ENCODE measurements around the gene ABHD14A. TPM values are rescaled to one million over a fixed set of nuclear protein-coding genes. Genes with fewer than 3 reads are reported as not detected.
A peak's percentile ranks its signal among the peaks of the same experiment; 100 is the strongest.

Gene ABHD14A
- total RNA-seq, 2 donors from 2014 or later: 55.3 to 58.5 TPM

- WGBS: 83% methylated on average over 9 of the region's 9 CpGs
- intact Hi-C loops (cut with DNase I): no loop called here
- H3K4me3 ChIP-seq: no peak overlapping the region
- no peak for TF ChIP-seq CTCF (IDR thresholded peaks at IDR 0.05)
- no peak for TF ChIP-seq POLR2A (IDR thresholded peaks at IDR 0.05)
- no peak for TF ChIP-seq POLR2AphosphoS5 (IDR thresholded peaks at IDR 0.05)
- no peak overlapping the region for H3K27ac ChIP-seq
- no peak for DNase-seq (ENCODE audit: low spot score)
- H3K9me3 ChIP-seq: no peaks in the 10 kb centered on the region
- no peaks in the 10 kb centered on the region for H3K27me3 ChIP-seq (replicated peaks; ENCODE audit: insufficient read depth)
- H3K4me1 ChIP-seq (replicated peaks): peaks cover 9% of the 10 kb centered on the region
- H3K36me3 ChIP-seq: peaks cover 6 to 30% of the 10 kb centered on the region in 2 donors
Observed at GRCh38 chr3:51938780-51939425, 36.0 kb upstream of the ABHD14A start.

- Histone ChIP-seq H3K9me3 (no peaks in the 10 kb centered on the region), H3K4me3 (peak overlapping the region; percentile 60 to 66), H3K4me1 (replicated peaks) (peaks cover 9% of the 10 kb centered on the region), H3K27me3 (replicated peaks; ENCODE audit: insufficient read depth) (no peaks in the 10 kb centered on the region), H3K27ac (no peak overlapping the region), H3K36me3 (peaks cover 6 to 10% of the 10 kb centered on the region in 2 donors)
- intact Hi-C loops (cut with DNase I): loop anchor here (5.0 kb wide), 2 partner anchors 116 to 211 kb away; partner anchors contain the start of genes DUSP7 and POC1A
- DNase-seq (ENCODE audit: low spot score): no peak
- 34% methylated on average over 13 of the region's 13 CpGs for WGBS
- no peak for TF ChIP-seq CTCF (IDR thresholded peaks at IDR 0.05)
Observed at GRCh38 chr3:51940648-51941462, 34.0 kb upstream of the ABHD14A start.

- intact Hi-C loops (cut with DNase I): loop anchor here (5.0 kb wide), 2 partner anchors 116 to 211 kb away; partner anchors contain the start of genes DUSP7 and POC1A
- no peak for TF ChIP-seq CTCF (IDR thresholded peaks at IDR 0.05)
- no peak for TF ChIP-seq POLR2AphosphoS5 (IDR thresholded peaks at IDR 0.05)
- no peak for TF ChIP-seq POLR2A (IDR thresholded peaks at IDR 0.05)
- Histone ChIP-seq H3K36me3 (peaks cover 6 to 8% of the 10 kb centered on the region in 2 donors), H3K27ac (peak overlapping the region in 1 of 2 donors; percentile 41), H3K9me3 (no peaks in the 10 kb centered on the region), H3K4me1 (replicated peaks) (peaks cover 9% of the 10 kb centered on the region), H3K27me3 (replicated peaks; ENCODE audit: insufficient read depth) (no peaks in the 10 kb centered on the region), H3K4me3 (peak overlapping the region; percentile 60 to 66)
- no peak for DNase-seq (ENCODE audit: low spot score)
- under 1% methylated on average over 14 of the region's 20 CpGs for WGBS
Observed at GRCh38 chr3:51941463-51941797, 33.4 kb upstream of the ABHD14A start.

- peak within 1 kb of the TSS; percentile 80 to 87 for H3K27ac ChIP-seq
- H3K9me3 ChIP-seq: no peaks in the 10 kb centered on the region
- intact Hi-C loops (cut with DNase I): loop anchor here (2.0 to 5.0 kb wide), 3 partner anchors 33 to 210 kb away; partner anchors contain the start of genes ABHD14A, ABHD14B, DUSP7 and POC1A
- WGBS: 1% methylated on average over 39 of the region's 67 CpGs
- H3K4me3 ChIP-seq: peak within 1 kb of the TSS; percentile 60 to 66
- TF ChIP-seq CTCF (IDR thresholded peaks at IDR 0.05) (peak; percentile 98 to 100 (median 100)), POLR2AphosphoS5 (IDR thresholded peaks at IDR 0.05) (peak; percentile 98), POLR2A (IDR thresholded peaks at IDR 0.05) (peak; percentile 53)
- peaks cover 9% of the 10 kb centered on the region for H3K4me1 ChIP-seq (replicated peaks)
- peak; percentile 100 for DNase-seq (ENCODE audit: low spot score)
- H3K27me3 ChIP-seq (replicated peaks; ENCODE audit: insufficient read depth): no peaks in the 10 kb centered on the region
- peaks cover 6 to 8% of the 10 kb centered on the region in 2 donors for H3K36me3 ChIP-seq
Observed at GRCh38 chr3:51941798-51942602, 32.9 kb upstream of the ABHD14A start, which contains the start of the genes PARP3 and RRP9. Gene PARP3 (plus strand): TSS chr3:51942363. CDS start chr3:51943356, 993 bp downstream. Gene RRP9 (minus strand): TSS chr3:51941904. CDS start chr3:51941867, 37 bp downstream.
